ENCODE results near the gene BDKRB1. TPM values are rescaled to one million over a fixed set of nuclear protein-coding genes. Genes with fewer than 3 reads are reported as not detected.

Gene BDKRB1
- total RNA-seq, 1 donor from 2014 or later: not detected

DNA sequence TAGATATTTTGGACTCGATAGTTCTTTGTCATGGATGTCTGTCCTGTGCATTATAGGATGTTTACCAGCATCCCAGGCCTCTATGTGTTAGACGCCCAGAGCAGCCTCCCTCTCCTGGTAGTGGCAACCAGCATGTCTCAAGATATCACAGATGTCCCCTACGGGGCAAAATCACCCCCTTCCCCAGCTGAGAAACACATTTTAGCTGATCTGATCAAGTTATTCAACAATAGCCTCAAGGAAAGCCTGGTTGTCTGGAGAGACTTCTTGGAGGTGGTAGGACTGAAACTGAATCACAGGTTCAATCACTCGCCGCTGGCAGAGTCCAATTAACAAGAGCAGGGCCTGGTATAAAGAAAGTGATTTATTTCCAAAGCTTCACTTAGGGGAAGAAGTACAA, 17.6 kb downstream of the BDKRB1 start:
- intact Hi-C loops (cut with micrococcal nuclease): loop anchor here (2.0 kb wide), 1 partner anchor 279 kb away; no protein-coding TSS in a partner anchor
- Mint-ChIP-seq H3K27me3 (peaks cover 2% of the 10 kb centered on the region), H3K27ac (no peak overlapping the region), H3K4me3 (no peak overlapping the region), H3K9me3 (peaks cover 3% of the 10 kb centered on the region), H3K4me1 (peaks cover 2% of the 10 kb centered on the region), H3K36me3 (ENCODE audit: low read depth) (no peaks in the 10 kb centered on the region)
- ChIA-PET CTCF (interaction anchor here (1.9 to 2.1 kb wide), 2 partner anchors 12 to 173 kb away, joined by 7 to 8 read pairs; no protein-coding TSS in a partner anchor), POLR2A (no interaction called here)
- ATAC-seq (ENCODE audit: low read depth) (no peak), DNase-seq (no peak)
- TF ChIP-seq, protein P1, sequence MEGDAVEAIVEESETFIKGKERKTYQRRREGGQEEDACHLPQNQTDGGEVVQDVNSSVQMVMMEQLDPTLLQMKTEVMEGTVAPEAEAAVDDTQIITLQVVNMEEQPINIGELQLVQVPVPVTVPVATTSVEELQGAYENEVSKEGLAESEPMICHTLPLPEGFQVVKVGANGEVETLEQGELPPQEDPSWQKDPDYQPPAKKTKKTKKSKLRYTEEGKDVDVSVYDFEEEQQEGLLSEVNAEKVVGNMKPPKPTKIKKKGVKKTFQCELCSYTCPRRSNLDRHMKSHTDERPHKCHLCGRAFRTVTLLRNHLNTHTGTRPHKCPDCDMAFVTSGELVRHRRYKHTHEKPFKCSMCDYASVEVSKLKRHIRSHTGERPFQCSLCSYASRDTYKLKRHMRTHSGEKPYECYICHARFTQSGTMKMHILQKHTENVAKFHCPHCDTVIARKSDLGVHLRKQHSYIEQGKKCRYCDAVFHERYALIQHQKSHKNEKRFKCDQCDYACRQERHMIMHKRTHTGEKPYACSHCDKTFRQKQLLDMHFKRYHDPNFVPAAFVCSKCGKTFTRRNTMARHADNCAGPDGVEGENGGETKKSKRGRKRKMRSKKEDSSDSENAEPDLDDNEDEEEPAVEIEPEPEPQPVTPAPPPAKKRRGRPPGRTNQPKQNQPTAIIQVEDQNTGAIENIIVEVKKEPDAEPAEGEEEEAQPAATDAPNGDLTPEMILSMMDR (IDR thresholded peaks at IDR 0.05): no peak

- DNase-seq: no peak
- ChIA-PET CTCF (interaction anchor here (1.1 to 2.1 kb wide), 3 partner anchors 12 to 173 kb away, joined by 3 to 8 read pairs (median 7); no protein-coding TSS in a partner anchor), POLR2A (no interaction called here)
- Mint-ChIP-seq H3K27ac (no peak overlapping the region), H3K9me3 (peaks cover 3% of the 10 kb centered on the region), H3K27me3 (peaks cover 2% of the 10 kb centered on the region), H3K4me3 (no peak overlapping the region), H3K4me1 (peaks cover 2% of the 10 kb centered on the region), H3K36me3 (ENCODE audit: low read depth) (no peaks in the 10 kb centered on the region)
- intact Hi-C loops (cut with micrococcal nuclease): loop anchor here (2.0 kb wide), 1 partner anchor 279 kb away; no protein-coding TSS in a partner anchor
- TF ChIP-seq, protein P1 (IDR thresholded peaks at IDR 0.05): no peak
- ATAC-seq (ENCODE audit: low read depth): no peak
Observed at GRCh38 chr14:96274122-96274521, 18.1 kb downstream of the BDKRB1 start.

GRCh38 chr14:96274543-96274942, 18.5 kb downstream of the BDKRB1 start:
- H3K4me3 Mint-ChIP-seq: no peak overlapping the region
- intact Hi-C loops (cut with micrococcal nuclease): loop anchor here (2.0 kb wide), 1 partner anchor 280 kb away; no protein-coding TSS in a partner anchor
- peaks cover 3% of the 10 kb centered on the region for H3K9me3 Mint-ChIP-seq
- ATAC-seq (ENCODE audit: low read depth) (no peak), DNase-seq (no peak)
- H3K4me1 Mint-ChIP-seq: peaks cover 2% of the 10 kb centered on the region
- TF ChIP-seq, protein P1 (IDR thresholded peaks at IDR 0.05): no peak
- no peaks in the 10 kb centered on the region for H3K27me3 Mint-ChIP-seq
- no peaks in the 10 kb centered on the region for H3K36me3 Mint-ChIP-seq (ENCODE audit: low read depth)
- ChIA-PET CTCF (interaction anchor here (1.1 to 2.1 kb wide), 3 partner anchors 11 to 174 kb away, joined by 3 to 8 read pairs (median 7); no protein-coding TSS in a partner anchor), POLR2A (no interaction called here)
- H3K27ac Mint-ChIP-seq: no peak overlapping the region

DNA sequence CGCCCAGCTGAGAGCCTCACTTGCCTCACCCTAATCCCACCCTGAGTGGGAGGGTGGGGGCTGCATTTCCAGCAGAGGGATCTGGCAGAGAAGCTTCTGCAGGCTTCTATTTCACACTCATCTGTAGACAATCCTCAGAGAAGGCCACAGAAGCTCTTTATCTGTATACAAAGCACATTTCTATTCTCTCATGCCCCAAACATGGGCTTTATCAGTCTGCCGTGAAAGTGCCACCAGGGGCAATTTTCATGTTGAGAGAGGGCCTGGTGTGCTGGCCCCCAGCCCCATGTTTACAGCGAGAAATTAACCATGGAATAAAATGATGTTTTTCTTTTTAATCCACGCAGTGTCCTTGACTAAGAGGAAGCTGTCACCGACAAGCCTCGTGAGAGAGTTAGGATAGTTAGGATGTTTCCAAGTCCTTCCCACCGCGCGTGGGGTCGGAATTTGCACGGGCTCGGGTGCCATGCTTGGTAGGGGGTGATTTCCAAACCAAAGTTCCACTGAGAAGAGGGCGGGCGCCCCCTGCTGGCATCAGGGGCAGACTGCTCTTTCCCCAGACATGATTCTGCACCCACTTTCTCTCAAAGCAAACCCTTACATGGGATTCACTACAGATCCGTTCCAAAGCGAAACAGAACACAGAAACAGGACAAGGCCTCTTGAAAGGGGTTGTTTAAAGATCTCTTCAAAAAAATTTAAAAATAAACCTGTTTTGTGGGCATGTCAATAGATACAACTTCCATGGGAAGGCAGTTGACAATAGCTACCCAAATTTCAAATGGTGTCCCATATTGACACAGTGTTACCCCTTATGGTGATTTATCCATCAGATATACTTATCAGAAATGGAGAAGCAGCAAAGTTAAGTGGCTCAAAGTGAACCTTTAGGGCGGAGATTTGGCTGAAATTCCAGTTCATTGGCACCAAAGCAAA, 19.4 kb downstream of the BDKRB1 start:
- intact Hi-C loops (cut with micrococcal nuclease): loop anchor here (1.0 to 2.0 kb wide), 3 partner anchors 175 to 714 kb away; no protein-coding TSS in a partner anchor
- Mint-ChIP-seq H3K4me3 (no peak overlapping the region), H3K36me3 (ENCODE audit: low read depth) (peaks cover 3% of the 10 kb centered on the region), H3K27me3 (no peaks in the 10 kb centered on the region), H3K9me3 (peaks cover 3% of the 10 kb centered on the region), H3K27ac (no peak overlapping the region), H3K4me1 (peaks cover 2% of the 10 kb centered on the region)
- CTCF ChIA-PET: interaction anchor here (1.1 to 2.6 kb wide), 5 partner anchors 10 to 177 kb away, joined by 3 to 8 read pairs (median 7); no protein-coding TSS in a partner anchor
- DNase-seq (peak; percentile 33), ATAC-seq (ENCODE audit: low read depth) (no peak)
- POLR2A ChIA-PET: no interaction called here
- TF ChIP-seq, protein P1 (IDR thresholded peaks at IDR 0.05): no peak

GRCh38 chr14:96277890-96278289, 21.9 kb downstream of the BDKRB1 start:
- CTCF ChIA-PET: interaction anchor here (0.9 kb wide), 1 partner anchor 177 kb away, joined by 6 read pairs; no protein-coding TSS in a partner anchor
- H3K4me1 Mint-ChIP-seq: peaks cover 2% of the 10 kb centered on the region
- POLR2A ChIA-PET: no interaction called here
- TF ChIP-seq, protein P1 (IDR thresholded peaks at IDR 0.05): no peak
- ATAC-seq (ENCODE audit: low read depth): no peak
- peaks cover 8% of the 10 kb centered on the region for H3K36me3 Mint-ChIP-seq (ENCODE audit: low read depth)
- H3K9me3 Mint-ChIP-seq: peaks cover 3% of the 10 kb centered on the region
- no peak overlapping the region for H3K27ac Mint-ChIP-seq
- H3K27me3 Mint-ChIP-seq: no peaks in the 10 kb centered on the region
- no peak for DNase-seq
- intact Hi-C loops (cut with micrococcal nuclease): no loop called here
- no peak overlapping the region for H3K4me3 Mint-ChIP-seq
